ENCODE results near the gene QPRT.

- TF ChIP-seq POLR2AphosphoS5 (IDR thresholded peaks at IDR 0.05; ENCODE audit: low read depth, low read length) (no peak), POLR2A (IDR thresholded peaks at IDR 0.05; ENCODE audit: low read depth, low read length) (no peak)
Observed at GRCh38 chr16:29650771-29651170, 28.2 kb upstream of the QPRT start.
